ENCODE measurements around the gene TAF11L3. TPM values are rescaled to one million over a fixed set of nuclear protein-coding genes. Genes with fewer than 3 reads are reported as not detected.
"Not testable (repeated sequence)": the region's sequence is repeated elsewhere in the genome, so short reads cannot be mapped to it uniquely, and the experiment has no call there.

TAF11L3 gene
- total and polyA plus RNA-seq, 2 donors (not counting 3 experiments of a cell fraction or from before 2014, with no cell fraction given), result not detected

DNA sequence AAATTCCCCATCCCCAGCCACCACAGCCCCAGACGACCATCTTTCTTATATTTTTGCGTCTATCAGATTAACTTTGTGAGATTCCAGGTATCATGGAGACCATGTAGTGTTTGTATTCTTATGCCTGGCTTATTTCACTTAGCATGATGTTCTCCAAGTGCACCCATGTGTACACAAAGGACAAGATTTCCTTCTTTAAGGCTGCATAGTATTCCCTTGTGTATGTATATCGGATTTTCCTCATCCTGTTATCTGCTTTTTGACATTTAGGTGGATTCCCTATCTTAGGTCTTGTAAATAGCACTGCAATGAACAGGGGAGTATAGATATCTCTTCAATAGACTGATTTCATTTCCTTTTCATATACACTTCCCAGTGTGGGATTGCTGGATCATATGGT is 25.4 kb upstream of the TAF11L3 start:
- Histone ChIP-seq H4K20me1 (replicated peaks; ENCODE audit: control insufficient read depth, extremely low read depth, insufficient read depth, low read length) (no peaks in the 10 kb centered on the region), H3K36me3 (ENCODE audit: control insufficient read depth in 2 of 2, extremely low read depth in 1 of 2, insufficient read depth in 2 of 2, low read length in 2 of 2) (no peaks in the 10 kb centered on the region)

DNA sequence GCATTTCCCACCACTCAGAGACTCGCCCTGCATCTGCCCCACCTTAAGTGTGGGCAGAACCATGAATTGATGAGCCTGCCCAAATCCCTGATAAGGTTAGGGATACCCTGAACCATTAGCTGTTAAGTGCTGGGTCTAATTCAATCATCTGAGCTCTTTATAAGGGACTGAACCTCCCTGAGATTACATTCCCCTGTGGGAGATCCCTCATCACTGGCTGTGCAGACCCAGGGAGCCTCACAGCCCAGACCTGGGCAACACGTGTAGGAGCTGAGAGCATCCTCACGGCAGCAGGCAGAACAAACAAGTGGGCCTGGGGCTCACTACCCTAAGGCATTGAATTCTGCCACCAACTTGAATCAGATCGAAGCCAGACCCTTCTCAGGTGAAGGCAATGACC is 20.7 kb upstream of the TAF11L3 start:
- H2AFZ ChIP-seq (ENCODE audit: low read depth, low read length), result no peak overlapping the region
- POLR2A ChIA-PET, result no interaction called here
- no peak overlapping the region for H3K9ac ChIP-seq (replicated peaks; ENCODE audit: extremely low read depth, insufficient read depth, low read length)
- dilution Hi-C loops (cut with MboI; ENCODE audit: extremely low pct_ligation_motif_present, low sequenced_read_pairs) (no loop called here), intact Hi-C loops (cut with micrococcal nuclease) (no loop called here)
- H3K9me1 ChIP-seq (replicated peaks; ENCODE audit: control insufficient read depth, extremely low read depth, insufficient read depth, low read length), result no peaks in the 10 kb centered on the region
- no peaks in the 10 kb centered on the region for H4K20me1 ChIP-seq (replicated peaks; ENCODE audit: control insufficient read depth, extremely low read depth, insufficient read depth, low read length)
- H3K4me3 ChIP-seq (replicated peaks in 1 of 3; ENCODE audit: insufficient read depth in 1 of 3, low read depth in 1 of 3, low read length in 3 of 3), result no peak overlapping the region
- no peak overlapping the region for H3K27ac ChIP-seq (ENCODE audit: insufficient read depth, low read depth, low read length)
- no TSS peak for BruUV-seq (replicated peaks)
- CTCF ChIA-PET, result no interaction called here
- H3K4me2 ChIP-seq (ENCODE audit: insufficient read depth, low read length), result no peak overlapping the region
- DNase-seq (ENCODE audit: low read depth, low spot score) (no peak), FAIRE-seq (no peak)
- no peaks in the 10 kb centered on the region for H3K4me1 ChIP-seq (ENCODE audit: control insufficient read depth, extremely low read depth, insufficient read depth, low read length)
- H3K36me3 ChIP-seq (ENCODE audit: control insufficient read depth in 2 of 2, extremely low read depth in 1 of 2, insufficient read depth in 2 of 2, low read length in 2 of 2), result no peaks in the 10 kb centered on the region
- no peaks in the 10 kb centered on the region for H3K9me3 ChIP-seq (replicated peaks; ENCODE audit: control insufficient read depth, insufficient read depth, low read length)
- H3K79me2 ChIP-seq (ENCODE audit: control insufficient read depth, insufficient read depth, low read length), result no peaks in the 10 kb centered on the region
- TF ChIP-seq POLR2AphosphoS5 (IDR thresholded peaks at IDR 0.05; ENCODE audit: insufficient read depth, low read depth, low read length), result no peak
- H3K27me3 ChIP-seq (ENCODE audit: control insufficient read depth in 2 of 2, insufficient read depth in 2 of 2, low read length in 2 of 2), result no peaks in the 10 kb centered on the region

More for the DNA sequence above, 25.4 kb upstream of the TAF11L3 start:
- Histone ChIP-seq H3K27ac (ENCODE audit: insufficient read depth, low read depth, low read length) (no peak overlapping the region), H3K4me2 (ENCODE audit: insufficient read depth, low read length) (no peak overlapping the region), H3K4me3 (replicated peaks in 1 of 3; ENCODE audit: insufficient read depth in 1 of 3, low read depth in 1 of 3, low read length in 3 of 3) (no peak overlapping the region), H3K79me2 (ENCODE audit: control insufficient read depth, insufficient read depth, low read length) (no peaks in the 10 kb centered on the region), H3K9me1 (replicated peaks; ENCODE audit: control insufficient read depth, extremely low read depth, insufficient read depth, low read length) (no peaks in the 10 kb centered on the region), H3K27me3 (ENCODE audit: control insufficient read depth in 2 of 2, insufficient read depth in 2 of 2, low read length in 2 of 2) (no peaks in the 10 kb centered on the region), H3K9me3 (replicated peaks; ENCODE audit: control insufficient read depth, insufficient read depth, low read length) (no peaks in the 10 kb centered on the region), H2AFZ (ENCODE audit: low read depth, low read length) (no peak overlapping the region), H3K9ac (replicated peaks; ENCODE audit: extremely low read depth, insufficient read depth, low read length) (no peak overlapping the region), H3K4me1 (ENCODE audit: control insufficient read depth, extremely low read depth, insufficient read depth, low read length) (no peaks in the 10 kb centered on the region)
- dilution Hi-C loops (cut with MboI; ENCODE audit: extremely low pct_ligation_motif_present, low sequenced_read_pairs), result no loop called here
- CTCF ChIA-PET, result no interaction called here
- intact Hi-C loops (cut with micrococcal nuclease), result no loop called here
- FAIRE-seq (no peak), DNase-seq (ENCODE audit: low read depth, low spot score) (no peak)
- POLR2A ChIA-PET, result no interaction called here
- no TSS peak for BruUV-seq (replicated peaks)
- no peak for TF ChIP-seq EZH2 (IDR thresholded peaks at IDR 0.05; ENCODE audit: borderline replicate concordance, low read depth, low read length, severe bottlenecking)

DNA sequence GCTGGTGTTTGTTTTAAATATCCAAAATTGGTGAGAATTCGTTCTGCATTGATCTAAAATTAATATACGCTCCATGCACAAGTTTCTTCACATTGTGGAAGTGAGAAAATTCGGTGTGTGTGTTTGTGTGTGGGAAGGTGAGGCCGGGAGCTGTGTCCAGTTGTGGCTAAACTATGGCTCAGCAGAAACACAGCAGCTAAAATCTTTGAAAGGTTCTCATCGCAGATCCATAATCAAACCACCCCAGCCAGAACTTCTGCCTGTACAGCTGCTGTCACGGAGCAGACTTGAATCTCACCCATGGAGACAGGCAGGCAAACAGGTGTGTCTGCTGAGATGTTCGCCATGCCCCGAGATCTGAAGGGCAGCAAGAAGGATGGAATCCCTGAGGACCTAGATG is 20.2 kb upstream of the TAF11L3 start, which contains the start of gene TAF11L2:
TAF11L2 (plus strand) TSS at position 301 of the 400 bp plus-strand sequence.
- BruUV-seq (replicated peaks); H2AFZ ChIP-seq (ENCODE audit: low read depth, low read length); CTCF ChIA-PET; POLR2A ChIA-PET; H3K9me1 ChIP-seq (replicated peaks; ENCODE audit: control insufficient read depth, extremely low read depth, insufficient read depth, low read length); DNase-seq (ENCODE audit: low read depth, low spot score); H3K79me2 ChIP-seq (ENCODE audit: control insufficient read depth, insufficient read depth, low read length); H3K9me3 ChIP-seq (replicated peaks; ENCODE audit: control insufficient read depth, insufficient read depth, low read length); intact Hi-C loops (cut with micrococcal nuclease); H3K4me3 ChIP-seq (replicated peaks in 1 of 3; ENCODE audit: insufficient read depth in 1 of 3, low read depth in 1 of 3, low read length in 3 of 3); H4K20me1 ChIP-seq (replicated peaks; ENCODE audit: control insufficient read depth, extremely low read depth, insufficient read depth, low read length); H3K4me2 ChIP-seq (ENCODE audit: insufficient read depth, low read length); H3K36me3 ChIP-seq (ENCODE audit: control insufficient read depth in 2 of 2, extremely low read depth in 1 of 2, insufficient read depth in 2 of 2, low read length in 2 of 2); dilution Hi-C loops (cut with MboI; ENCODE audit: extremely low pct_ligation_motif_present, low sequenced_read_pairs); H3K4me1 ChIP-seq (ENCODE audit: control insufficient read depth, extremely low read depth, insufficient read depth, low read length); H3K9ac ChIP-seq (replicated peaks; ENCODE audit: extremely low read depth, insufficient read depth, low read length); H3K27me3 ChIP-seq (ENCODE audit: control insufficient read depth in 2 of 2, insufficient read depth in 2 of 2, low read length in 2 of 2); H3K27ac ChIP-seq (ENCODE audit: insufficient read depth, low read depth, low read length); FAIRE-seq: not testable (repeated sequence)

Data from endothelial cell of umbilical vein (primary cell).